Progenitor cell of endocrine pancreas (in vitro differentiated cells): Measurements from ENCODE around the gene ARL6IP4. TPM values are rescaled to one million over a fixed set of nuclear protein-coding genes. Genes with fewer than 3 reads are reported as not detected.

Experiments
- DNase-seq: peaks from one replicate; pipeline ENCODE4 v3.0.0; 2021; ENCODE audit warnings: low spot score; ENCODE audit not compliant: unreplicated experiment
- H3K27ac Mint-ChIP-seq: 2 replicates; pipeline ENCODE4 v1.8.0; 2021; ENCODE audit warnings: mild to moderate bottlenecking, moderate library complexity, mixed read lengths
- H3K27me3 Mint-ChIP-seq: 2 replicates; pipeline ENCODE4 v1.8.0; 2021; ENCODE audit warnings: mixed read lengths
- H3K36me3 Mint-ChIP-seq: 2 replicates; pipeline ENCODE4 v1.8.0; 2022; ENCODE audit warnings: mixed read lengths; ENCODE audit not compliant: insufficient read depth
- H3K4me1 Mint-ChIP-seq: 2 replicates; pipeline ENCODE4 v1.8.0; 2021; ENCODE audit warnings: low read depth, mixed read lengths
- H3K4me3 Mint-ChIP-seq: 2 replicates; pipeline ENCODE4 v1.8.0; 2021; ENCODE audit warnings: low read depth, mild to moderate bottlenecking, moderate library complexity, mixed read lengths
- H3K9me3 Mint-ChIP-seq: 2 replicates; pipeline ENCODE4 v1.8.0; 2021; ENCODE audit warnings: low read depth, mixed read lengths
- total RNA-seq: library from RNA; stranded (reverse); gene quantifications from 2 replicates; pipeline ENCODE4 v1.2.1, GENCODE V29; 2021
- TF ChIP-seq, protein P1 (sequence below): fragments of 200-600 bp; sonication (generic); IDR thresholded peaks from one replicate; pipeline ENCODE4 v1.5.0; 2021; ENCODE audit warnings: antibody characterized with exemption, mild to moderate bottlenecking; ENCODE audit not compliant: unreplicated experiment

The ARL6IP4 gene
- total RNA-seq, 1 donor from 2014 or later, result 122 TPM

DNA sequence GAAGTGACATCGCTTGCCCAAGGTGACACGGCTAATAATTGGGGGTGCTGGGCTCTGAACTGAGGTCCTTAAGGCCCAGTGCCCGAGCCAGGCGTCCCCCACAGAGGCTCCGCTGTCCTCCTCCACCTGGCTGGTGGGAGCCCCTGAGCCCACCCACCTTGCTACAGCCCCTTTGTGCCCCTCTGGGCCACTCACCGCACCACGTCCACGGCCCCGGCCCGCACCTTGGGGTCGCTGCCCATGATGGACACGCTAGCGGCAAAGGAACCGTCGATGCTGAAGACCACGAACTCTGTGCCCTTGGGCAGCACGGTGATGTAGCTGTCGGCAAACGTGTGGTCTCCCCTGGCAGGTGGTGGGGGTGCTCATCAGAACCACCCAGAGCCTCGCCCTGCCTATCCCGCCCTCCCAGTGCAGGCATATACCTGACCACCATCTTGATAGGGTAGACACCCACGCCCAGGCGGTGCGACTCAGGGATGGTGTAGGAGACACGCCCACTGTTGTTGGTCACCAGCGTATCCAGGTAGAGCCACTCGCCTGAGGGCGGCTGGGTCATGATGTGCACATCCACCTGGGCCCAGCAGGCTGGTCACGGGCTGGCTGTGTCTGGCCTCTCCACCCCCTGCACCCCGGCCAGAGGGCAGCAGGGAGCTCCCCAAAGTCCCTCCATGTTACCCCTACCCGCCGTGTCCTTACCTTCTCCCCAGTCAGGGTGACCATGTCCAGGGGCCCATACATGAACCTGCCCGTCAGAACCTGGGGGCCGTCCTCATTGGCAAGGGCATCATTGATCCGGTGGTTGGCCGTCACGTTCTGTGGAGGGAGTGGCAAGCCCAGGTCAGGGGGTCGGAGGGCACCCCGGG, 6.8 kb downstream of the ARL6IP4 start:
- Mint-ChIP-seq H3K4me3 (no peak overlapping the region), H3K9me3 (no peaks in the 10 kb centered on the region), H3K4me1 (peaks cover 4% of the 10 kb centered on the region), H3K27me3 (no peaks in the 10 kb centered on the region), H3K36me3 (no peaks in the 10 kb centered on the region), H3K27ac (no peak overlapping the region)
- DNase-seq, result no peak
- TF ChIP-seq, protein P1, sequence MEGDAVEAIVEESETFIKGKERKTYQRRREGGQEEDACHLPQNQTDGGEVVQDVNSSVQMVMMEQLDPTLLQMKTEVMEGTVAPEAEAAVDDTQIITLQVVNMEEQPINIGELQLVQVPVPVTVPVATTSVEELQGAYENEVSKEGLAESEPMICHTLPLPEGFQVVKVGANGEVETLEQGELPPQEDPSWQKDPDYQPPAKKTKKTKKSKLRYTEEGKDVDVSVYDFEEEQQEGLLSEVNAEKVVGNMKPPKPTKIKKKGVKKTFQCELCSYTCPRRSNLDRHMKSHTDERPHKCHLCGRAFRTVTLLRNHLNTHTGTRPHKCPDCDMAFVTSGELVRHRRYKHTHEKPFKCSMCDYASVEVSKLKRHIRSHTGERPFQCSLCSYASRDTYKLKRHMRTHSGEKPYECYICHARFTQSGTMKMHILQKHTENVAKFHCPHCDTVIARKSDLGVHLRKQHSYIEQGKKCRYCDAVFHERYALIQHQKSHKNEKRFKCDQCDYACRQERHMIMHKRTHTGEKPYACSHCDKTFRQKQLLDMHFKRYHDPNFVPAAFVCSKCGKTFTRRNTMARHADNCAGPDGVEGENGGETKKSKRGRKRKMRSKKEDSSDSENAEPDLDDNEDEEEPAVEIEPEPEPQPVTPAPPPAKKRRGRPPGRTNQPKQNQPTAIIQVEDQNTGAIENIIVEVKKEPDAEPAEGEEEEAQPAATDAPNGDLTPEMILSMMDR, result no peak

DNA sequence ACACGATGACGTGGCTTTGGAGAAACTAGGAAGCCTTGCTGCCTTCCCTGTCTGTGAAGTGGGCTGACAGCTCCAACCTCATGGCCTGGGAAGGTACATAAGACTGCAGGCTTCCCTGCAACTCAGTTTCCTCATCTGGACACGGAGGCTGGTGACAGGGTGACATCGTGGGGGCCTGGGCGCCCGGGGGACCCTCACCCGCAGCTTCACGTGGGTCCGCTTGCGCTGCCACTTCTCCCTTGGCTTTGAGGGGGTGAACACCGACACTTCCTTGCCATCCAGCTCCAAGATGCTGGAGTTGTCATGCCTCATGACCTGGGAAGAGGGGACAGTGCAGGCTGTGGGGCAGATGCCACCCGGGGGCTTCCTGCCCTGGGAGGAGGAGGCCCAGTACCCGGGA, 7.6 kb downstream of the ARL6IP4 start:
- TF ChIP-seq, protein P1, result no peak
- no peak for DNase-seq
- Mint-ChIP-seq H3K9me3 (no peaks in the 10 kb centered on the region), H3K4me3 (no peak overlapping the region), H3K27ac (no peak overlapping the region), H3K36me3 (no peaks in the 10 kb centered on the region), H3K4me1 (peaks cover 4% of the 10 kb centered on the region), H3K27me3 (no peaks in the 10 kb centered on the region)

DNA sequence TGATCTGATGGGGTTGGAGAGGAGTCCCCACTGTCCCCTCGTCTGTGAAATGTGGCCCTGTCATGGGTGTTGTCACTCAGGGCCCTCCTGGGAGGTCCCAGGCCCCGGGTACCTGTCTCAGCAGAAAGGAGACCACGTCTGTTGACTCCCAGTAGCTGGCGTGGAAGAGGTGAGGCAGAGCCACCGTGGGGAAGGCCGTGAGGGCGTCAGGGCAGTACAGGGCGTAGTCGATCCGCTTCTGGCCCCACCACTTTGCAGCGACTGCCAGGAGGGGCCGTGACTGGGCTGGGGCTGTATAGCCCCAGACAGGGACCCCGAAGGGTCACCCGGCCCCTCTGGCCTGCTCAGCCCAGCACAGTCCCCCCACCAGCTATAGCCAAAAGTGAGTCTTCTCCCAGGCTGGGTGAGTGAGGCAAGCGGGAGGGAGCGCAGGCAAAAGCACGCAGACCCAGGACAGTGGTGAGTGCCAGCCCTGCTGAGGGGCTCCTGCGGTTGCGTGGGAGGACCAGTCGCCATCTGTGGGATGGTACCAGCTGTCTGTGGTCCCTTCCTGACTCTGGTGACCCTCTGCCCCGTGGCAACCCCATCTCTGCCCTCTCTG, 8.2 kb downstream of the ARL6IP4 start:
- DNase-seq, result no peak
- H3K4me1 Mint-ChIP-seq, result peaks cover 4% of the 10 kb centered on the region
- H3K36me3 Mint-ChIP-seq, result no peaks in the 10 kb centered on the region
- H3K27me3 Mint-ChIP-seq, result no peaks in the 10 kb centered on the region
- H3K9me3 Mint-ChIP-seq, result no peaks in the 10 kb centered on the region
- TF ChIP-seq, protein P1, result no peak
- no peak overlapping the region for H3K4me3 Mint-ChIP-seq
- H3K27ac Mint-ChIP-seq, result no peak overlapping the region

DNA sequence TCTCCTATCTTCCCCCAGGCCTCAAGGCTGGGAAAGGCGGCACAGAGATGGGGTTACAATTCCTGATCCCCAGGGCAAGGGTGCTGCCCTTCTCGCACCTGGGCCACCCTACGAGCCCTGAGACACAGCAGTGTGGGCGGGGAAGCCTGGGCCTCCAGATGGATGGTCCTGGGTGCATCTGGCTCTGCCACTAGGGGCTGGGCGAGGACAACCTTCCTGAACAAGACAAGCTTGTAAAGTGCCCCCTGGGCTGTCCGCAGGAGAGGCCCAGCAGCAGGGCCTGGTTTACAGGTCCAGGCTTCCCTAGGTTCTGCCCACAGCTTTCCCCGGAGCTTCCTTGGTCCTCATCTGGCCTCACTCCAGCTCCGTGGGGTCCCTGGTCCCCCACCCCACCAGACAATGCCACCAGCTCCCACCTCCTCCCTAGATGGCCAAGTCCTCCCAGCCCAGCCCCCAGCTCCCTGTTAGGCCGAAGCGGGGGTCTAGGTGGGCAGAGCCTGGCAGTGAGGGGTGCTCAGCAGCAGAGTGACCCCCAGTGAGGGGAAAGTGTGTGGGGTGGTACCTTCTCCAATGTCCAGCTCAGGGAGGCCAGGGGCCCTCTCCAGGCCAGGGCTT, 8.9 kb downstream of the ARL6IP4 start:
- no peak for DNase-seq
- Mint-ChIP-seq H3K36me3 (no peaks in the 10 kb centered on the region), H3K4me1 (peaks cover 3% of the 10 kb centered on the region), H3K27ac (no peak overlapping the region), H3K27me3 (no peaks in the 10 kb centered on the region), H3K4me3 (no peak overlapping the region), H3K9me3 (no peaks in the 10 kb centered on the region)
- TF ChIP-seq, protein P1, result no peak

DNA sequence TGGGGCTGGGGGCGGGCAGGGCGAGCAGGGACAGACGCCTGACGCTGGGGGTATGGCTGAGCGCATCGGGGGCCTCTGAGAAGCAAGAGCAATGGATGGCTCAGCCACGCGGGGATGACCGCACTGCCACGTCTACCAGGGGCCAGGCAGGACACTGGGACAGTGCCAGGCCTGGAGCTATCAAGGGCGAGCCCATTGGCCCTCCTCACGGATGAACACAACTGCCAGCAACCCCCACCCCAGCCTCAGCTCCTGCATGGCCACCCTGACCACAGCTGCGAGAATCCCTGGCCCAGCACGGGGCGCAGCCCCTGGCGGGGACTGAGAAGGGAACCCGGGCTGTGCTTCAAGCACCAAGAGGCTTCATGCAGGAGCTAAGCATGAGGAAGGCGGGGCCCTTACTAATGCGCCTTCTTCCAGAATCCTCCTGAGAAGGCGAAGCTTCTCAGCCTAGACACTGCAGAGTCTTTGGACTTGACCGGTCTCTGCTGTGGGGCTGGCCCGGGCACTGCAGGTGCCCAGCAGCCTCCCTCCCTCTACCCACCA, 9.5 kb downstream of the ARL6IP4 start:
- H3K27ac Mint-ChIP-seq, result no peak overlapping the region
- DNase-seq, result no peak
- H3K4me3 Mint-ChIP-seq, result no peak overlapping the region
- no peaks in the 10 kb centered on the region for H3K9me3 Mint-ChIP-seq
- no peaks in the 10 kb centered on the region for H3K36me3 Mint-ChIP-seq
- no peaks in the 10 kb centered on the region for H3K27me3 Mint-ChIP-seq
- TF ChIP-seq, protein P1, result no peak
- H3K4me1 Mint-ChIP-seq, result no peaks in the 10 kb centered on the region
